Measurements from ENCODE around the gene GAMT.

DNA sequence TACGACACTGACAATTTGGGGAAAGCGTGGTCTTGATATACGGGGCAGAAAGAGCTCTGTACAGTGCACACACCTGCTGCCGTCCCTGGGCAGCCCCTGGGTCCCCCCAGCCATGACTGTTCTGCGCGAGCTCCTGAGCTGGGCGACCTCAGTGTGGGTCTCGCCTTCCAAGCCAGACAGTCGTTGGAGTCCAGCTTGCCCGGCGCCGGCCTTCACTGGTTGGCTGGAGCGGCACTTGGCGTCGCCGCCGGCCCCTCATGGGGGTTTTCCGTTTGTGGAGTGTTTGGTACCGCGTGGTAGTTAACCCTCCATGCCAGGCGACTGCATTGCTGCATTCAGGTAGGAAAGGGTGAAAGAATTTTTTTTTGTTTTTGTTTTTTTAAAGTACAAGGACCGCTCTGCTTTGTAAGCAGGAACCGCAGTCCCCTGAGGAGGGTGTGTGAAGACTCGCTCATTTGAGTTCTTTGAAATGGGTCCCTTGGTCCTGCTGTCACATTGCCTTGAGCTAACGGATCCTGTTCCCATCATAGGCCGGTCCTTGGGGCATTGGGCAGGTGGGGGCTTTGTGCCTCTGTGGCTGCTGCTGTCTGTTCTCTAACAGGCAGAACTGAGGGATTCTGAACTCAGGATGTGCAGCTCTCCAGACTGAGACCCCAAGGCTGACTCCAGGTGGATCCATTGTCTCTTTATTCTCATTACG lies 26.0 kb upstream of the GAMT start:
- TF ChIP-seq, protein P1, sequence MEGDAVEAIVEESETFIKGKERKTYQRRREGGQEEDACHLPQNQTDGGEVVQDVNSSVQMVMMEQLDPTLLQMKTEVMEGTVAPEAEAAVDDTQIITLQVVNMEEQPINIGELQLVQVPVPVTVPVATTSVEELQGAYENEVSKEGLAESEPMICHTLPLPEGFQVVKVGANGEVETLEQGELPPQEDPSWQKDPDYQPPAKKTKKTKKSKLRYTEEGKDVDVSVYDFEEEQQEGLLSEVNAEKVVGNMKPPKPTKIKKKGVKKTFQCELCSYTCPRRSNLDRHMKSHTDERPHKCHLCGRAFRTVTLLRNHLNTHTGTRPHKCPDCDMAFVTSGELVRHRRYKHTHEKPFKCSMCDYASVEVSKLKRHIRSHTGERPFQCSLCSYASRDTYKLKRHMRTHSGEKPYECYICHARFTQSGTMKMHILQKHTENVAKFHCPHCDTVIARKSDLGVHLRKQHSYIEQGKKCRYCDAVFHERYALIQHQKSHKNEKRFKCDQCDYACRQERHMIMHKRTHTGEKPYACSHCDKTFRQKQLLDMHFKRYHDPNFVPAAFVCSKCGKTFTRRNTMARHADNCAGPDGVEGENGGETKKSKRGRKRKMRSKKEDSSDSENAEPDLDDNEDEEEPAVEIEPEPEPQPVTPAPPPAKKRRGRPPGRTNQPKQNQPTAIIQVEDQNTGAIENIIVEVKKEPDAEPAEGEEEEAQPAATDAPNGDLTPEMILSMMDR (IDR thresholded peaks at IDR 0.05) = no peak
- TF ChIP-seq POLR2A (IDR thresholded peaks at IDR 0.05) = no peak
